GM12878 (cell line): ENCODE results near the gene MRM3. TPM values are rescaled to one million over a fixed set of nuclear protein-coding genes. Genes with fewer than 3 reads are reported as not detected.

ENCODE experiments used
- BACH1 ChIP-seq: fragments of 450-650 bp; IDR thresholded peaks from 2 replicates; pipeline ENCODE4 v1.6.1; 2017; ENCODE audit warnings: mild to moderate bottlenecking, borderline replicate concordance
- BCL3 ChIP-seq: IDR thresholded peaks from 2 replicates; pipeline ENCODE4 v1.6.1; 2011; ENCODE audit warnings: borderline replicate concordance, low read depth, mild to moderate bottlenecking, moderate library complexity, low read length; ENCODE audit not compliant: insufficient read depth, poor library complexity, severe bottlenecking
- CEBPB ChIP-seq, 2 experiments: fragments of 150-350 bp in 1 of 2; IDR thresholded peaks; 2 replicates each; pipeline ENCODE4 v1.6.1; 2012 to 2014; ENCODE audit warnings: low read depth in 2 of 2, low read length in 2 of 2, borderline replicate concordance in 1 of 2, inconsistent platforms in 1 of 2
- CHD2 ChIP-seq: IDR thresholded peaks from 2 replicates; pipeline ENCODE4 v1.6.1; 2011; ENCODE audit warnings: low read depth, low read length, improper control_type of control experiment, borderline replicate concordance
- CHD4 ChIP-seq: fragments of 200-600 bp; sonication (generic); IDR thresholded peaks from 2 replicates; pipeline ENCODE4 v1.6.1; 2016; ENCODE audit warnings: mild to moderate bottlenecking
- FOXM1 ChIP-seq: IDR thresholded peaks from 2 replicates; pipeline ENCODE4 v1.6.1; 2012; ENCODE audit warnings: low read depth, mild to moderate bottlenecking, inconsistent platforms, low read length, moderate library complexity
- HCFC1 ChIP-seq: fragments of 150-350 bp; IDR thresholded peaks from 2 replicates; pipeline ENCODE4 v1.6.1; 2014; ENCODE audit warnings: low read length
- IKZF1 ChIP-seq: fragments of 450-650 bp; conservative IDR thresholded peaks from 2 replicates; pipeline ENCODE4 v1.6.1; 2017; ENCODE audit warnings: antibody characterized with exemption, mild to moderate bottlenecking
- IKZF2 ChIP-seq, 2 experiments: fragments of 450-650 bp; IDR thresholded peaks; 2 replicates each; pipeline ENCODE4 v1.6.1; 2017; ENCODE audit warnings: mild to moderate bottlenecking in 2 of 2, moderate library complexity in 2 of 2
- KAT2A ChIP-seq: conservative IDR thresholded peaks from 2 replicates; pipeline ENCODE4 v1.6.1; 2011; ENCODE audit warnings: low read depth, low read length; ENCODE audit not compliant: control insufficient read depth
- KLF5 ChIP-seq: fragments of 450-650 bp; IDR thresholded peaks from 2 replicates; pipeline ENCODE4 v1.6.1; 2014; ENCODE audit warnings: mild to moderate bottlenecking; ENCODE audit not compliant: partially characterized antibody
- LARP7 ChIP-seq: fragments of 450-650 bp; IDR thresholded peaks from 2 replicates; pipeline ENCODE4 v1.6.1; 2017; ENCODE audit warnings: mild to moderate bottlenecking
- POU2F2 ChIP-seq: IDR thresholded peaks from 3 replicates; pipeline ENCODE4 v1.6.1; 2011; ENCODE audit warnings: low read depth, mild to moderate bottlenecking, low read length, borderline replicate concordance
- RCOR1 ChIP-seq: conservative IDR thresholded peaks from 2 replicates; pipeline ENCODE4 v1.6.1; 2012; ENCODE audit warnings: low read depth, low read length, improper control_type of control experiment
- RELB ChIP-seq: fragments of 450-650 bp; IDR thresholded peaks from 2 replicates; pipeline ENCODE4 v1.6.1; 2017; ENCODE audit warnings: low read depth, mild to moderate bottlenecking, moderate library complexity
- RUNX3 ChIP-seq: IDR thresholded peaks from 2 replicates; pipeline ENCODE4 v1.6.1; 2012; ENCODE audit warnings: low read length, inconsistent platforms
- SIX5 ChIP-seq: IDR thresholded peaks from 2 replicates; pipeline ENCODE4 v1.6.1; 2011; ENCODE audit warnings: mild to moderate bottlenecking, low read depth, low read length, moderate library complexity; ENCODE audit not compliant: severe bottlenecking
- SMAD1 ChIP-seq: fragments of 450-650 bp; IDR thresholded peaks from 2 replicates; pipeline ENCODE4 v1.6.1; 2018; ENCODE audit warnings: mild to moderate bottlenecking, low read depth; ENCODE audit not compliant: partially characterized antibody
- TBL1XR1 ChIP-seq: IDR thresholded peaks from 2 replicates; pipeline ENCODE4 v1.6.1; 2012; ENCODE audit warnings: low read depth, low read length, improper control_type of control experiment
- YBX1 ChIP-seq: fragments of 450-650 bp; IDR thresholded peaks from 2 replicates; pipeline ENCODE4 v1.6.1; 2016; ENCODE audit warnings: antibody characterized with exemption
- ZNF274 ChIP-seq: IDR thresholded peaks from one replicate; pipeline ENCODE4 v1.8.0; 2011; ENCODE audit not compliant: insufficient read length, insufficient read depth
- ZNF622 ChIP-seq: fragments of 450-650 bp; IDR thresholded peaks from 2 replicates; pipeline ENCODE4 v1.6.1; 2017; ENCODE audit warnings: mild to moderate bottlenecking, inconsistent platforms
- polyA plus RNA-seq, 11 experiments: library from polyadenylated mRNA; depleted of rRNA in 4 of 11; unstranded in 6 of 11; stranded (reverse) in 5 of 11; fragments of >200 nt; fragmentation: Nextera tagmentation in 4 of 11; fragmentation: Illumina TruSeq in 1 of 11; extraction: Ambion mirVana in 4 of 11; extraction: Trizol in 1 of 11; gene quantifications; 1 replicate in 1 of 11; 2 replicates in 10 of 11; pipeline versions ENCODE4 v1.2.1 to v1.2.3, GENCODE V29; 2011 to 2016; ENCODE audit warnings: inconsistent platforms in 2 of 11, missing spikeins in 2 of 11, low read depth in 1 of 11
- total RNA-seq, 4 experiments: library from RNA; depleted of rRNA in 3 of 4; stranded (reverse); fragments of >200 nt in 3 of 4; fragmentation: Illumina TruSeq in 1 of 4; extraction: Trizol in 1 of 4; gene quantifications; 2 replicates each; pipeline versions ENCODE4 v1.2.1 to v1.2.3, GENCODE V29; 2013 to 2021
- TF ChIP-seq, protein P1 (sequence below): fragments of 450-650 bp; IDR thresholded peaks from 2 replicates; pipeline ENCODE4 v1.6.1; 2014; ENCODE audit warnings: mild to moderate bottlenecking

The MRM3 gene
- total and polyA plus RNA-seq, 10 of the 15 experiments (the other 5 are each of a cell fraction or from before 2014, with no cell fraction given), result 2.3 to 48.9 (median 26.6) TPM

GRCh38 chr17:781805-782731 is at the start of gene MRM3, which contains the start of gene GLOD4 (continued):
- TF ChIP-seq KAT2A (no peak), RUNX3 (peak; percentile 60), BCL3 (no peak), KLF5 (peak; percentile 42), ZNF274 (no peak), IKZF2 (IDR thresholded peaks at IDR 0.05) (peak; percentile 21 to 39; a peak in 2 of 4 replicates), CHD4 (no peak), POU2F2 (peak; percentile 82; the same call in 2 of the 3 replicates), HCFC1 (peak; percentile 87), YBX1 (no peak), IKZF1 (peak; percentile 90), CHD2 (peak; percentile 91), SMAD1 (no peak), RELB (peak; percentile 100), RCOR1 (no peak), ZNF622 (no peak), BACH1 (peak; percentile 79), LARP7 (peak; percentile 92), CEBPB (IDR thresholded peaks at IDR 0.05; ENCODE audit: borderline replicate concordance in 1 of 2, low read depth in 2 of 2, low read length in 2 of 2) (0 out of 4 replicates have a peak, but pooled peaks of 1 of the 2 experiments have one; percentile 20), FOXM1 (no peak), TBL1XR1 (0 out of 2 replicates have a peak, but pooled peaks have one; percentile 45), SIX5 (peak; percentile 67)
- TF ChIP-seq, protein P1, sequence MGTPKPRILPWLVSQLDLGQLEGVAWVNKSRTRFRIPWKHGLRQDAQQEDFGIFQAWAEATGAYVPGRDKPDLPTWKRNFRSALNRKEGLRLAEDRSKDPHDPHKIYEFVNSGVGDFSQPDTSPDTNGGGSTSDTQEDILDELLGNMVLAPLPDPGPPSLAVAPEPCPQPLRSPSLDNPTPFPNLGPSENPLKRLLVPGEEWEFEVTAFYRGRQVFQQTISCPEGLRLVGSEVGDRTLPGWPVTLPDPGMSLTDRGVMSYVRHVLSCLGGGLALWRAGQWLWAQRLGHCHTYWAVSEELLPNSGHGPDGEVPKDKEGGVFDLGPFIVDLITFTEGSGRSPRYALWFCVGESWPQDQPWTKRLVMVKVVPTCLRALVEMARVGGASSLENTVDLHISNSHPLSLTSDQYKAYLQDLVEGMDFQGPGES, result peak; percentile 34; the same call in 1 of the 2 replicates
